ENCODE results near the gene CAT. TPM values are rescaled to one million over a fixed set of nuclear protein-coding genes. Genes with fewer than 3 reads are reported as not detected.
A peak's percentile ranks its signal among the peaks of the same experiment; 100 is the strongest.

Gene CAT
- total RNA-seq, 4 donors from 2014 or later, result 83.0 to 120 (median 107) TPM

DNA sequence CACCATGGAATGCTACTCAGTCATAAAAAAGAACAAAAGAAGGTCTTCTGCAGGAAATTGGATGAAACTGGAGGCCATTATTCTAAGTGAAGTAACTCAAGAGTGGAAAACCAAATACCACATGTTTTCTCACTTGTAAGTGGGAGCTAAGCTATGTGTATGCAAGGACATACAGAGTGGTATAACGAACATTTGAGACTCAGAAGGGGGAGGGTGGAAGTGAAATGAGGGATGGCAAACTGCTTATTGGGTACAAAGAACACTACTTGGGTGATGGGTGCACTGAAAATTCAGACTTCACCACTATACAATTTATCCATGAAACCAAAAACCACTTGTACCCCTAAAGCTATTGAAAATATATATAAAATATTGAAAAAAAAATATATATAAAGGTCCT, 13.4 kb upstream of the CAT start:
- H3K27ac ChIP-seq, result peak overlapping the region in 1 of 2 donors; percentile 69
- TF ChIP-seq POLR2A (IDR thresholded peaks at IDR 0.05) (no peak), CTCF (IDR thresholded peaks at IDR 0.05) (no peak)
- H3K27me3 ChIP-seq, result no peaks in the 10 kb centered on the region
- no peak for DNase-seq
- no peak overlapping the region for H3K4me3 ChIP-seq
- intact Hi-C loops (cut with DNase I; ENCODE audit: low total_unique reads), result no loop called here
- H3K4me1 ChIP-seq, result peaks cover 0 to 14% of the 10 kb centered on the region in 2 donors
- no peaks in the 10 kb centered on the region for H3K36me3 ChIP-seq
- H3K9me3 ChIP-seq, result no peaks in the 10 kb centered on the region

DNA sequence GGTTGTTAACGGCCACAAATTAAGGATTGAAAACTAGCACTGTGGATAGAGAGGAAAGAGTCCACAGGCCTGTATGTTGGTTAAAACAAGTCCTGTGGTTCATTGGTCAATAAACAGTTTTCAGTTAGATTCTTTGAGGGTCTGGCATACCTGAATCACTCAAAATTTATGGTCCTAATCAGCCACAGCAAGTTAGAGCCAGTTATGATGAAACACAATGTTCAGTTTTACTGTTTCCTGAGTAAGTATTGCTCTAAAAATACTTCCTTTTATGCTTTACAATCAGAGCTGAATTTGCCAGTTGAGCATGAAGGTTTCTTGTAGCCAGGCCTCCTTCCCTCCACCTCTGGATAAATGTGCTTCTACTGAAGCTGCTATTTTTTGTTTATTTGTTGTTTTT, 12.9 kb upstream of the CAT start:
- TF ChIP-seq POLR2A (IDR thresholded peaks at IDR 0.05), result no peak
- no peaks in the 10 kb centered on the region for H3K27me3 ChIP-seq
- no peak for DNase-seq
- H3K4me3 ChIP-seq, result no peak overlapping the region
- H3K9me3 ChIP-seq, result no peaks in the 10 kb centered on the region
- intact Hi-C loops (cut with DNase I; ENCODE audit: low total_unique reads), result no loop called here
- H3K36me3 ChIP-seq, result no peaks in the 10 kb centered on the region
- peaks cover 0 to 14% of the 10 kb centered on the region in 2 donors for H3K4me1 ChIP-seq
- H3K27ac ChIP-seq, result peak overlapping the region; percentile 49 to 69

GRCh38 chr11:34426766-34427185, 12.0 kb upstream of the CAT start:
- TF ChIP-seq CTCF (IDR thresholded peaks at IDR 0.05) (no peak), POLR2A (IDR thresholded peaks at IDR 0.05) (no peak)
- Histone ChIP-seq H3K9me3 (no peaks in the 10 kb centered on the region), H3K4me3 (no peak overlapping the region), H3K36me3 (no peaks in the 10 kb centered on the region), H3K27me3 (no peaks in the 10 kb centered on the region), H3K4me1 (peaks cover 0 to 14% of the 10 kb centered on the region in 2 donors), H3K27ac (peak overlapping the region; percentile 58 to 69)
- DNase-seq, result peak; percentile 17 to 58
- intact Hi-C loops (cut with DNase I; ENCODE audit: low total_unique reads), result no loop called here

DNA sequence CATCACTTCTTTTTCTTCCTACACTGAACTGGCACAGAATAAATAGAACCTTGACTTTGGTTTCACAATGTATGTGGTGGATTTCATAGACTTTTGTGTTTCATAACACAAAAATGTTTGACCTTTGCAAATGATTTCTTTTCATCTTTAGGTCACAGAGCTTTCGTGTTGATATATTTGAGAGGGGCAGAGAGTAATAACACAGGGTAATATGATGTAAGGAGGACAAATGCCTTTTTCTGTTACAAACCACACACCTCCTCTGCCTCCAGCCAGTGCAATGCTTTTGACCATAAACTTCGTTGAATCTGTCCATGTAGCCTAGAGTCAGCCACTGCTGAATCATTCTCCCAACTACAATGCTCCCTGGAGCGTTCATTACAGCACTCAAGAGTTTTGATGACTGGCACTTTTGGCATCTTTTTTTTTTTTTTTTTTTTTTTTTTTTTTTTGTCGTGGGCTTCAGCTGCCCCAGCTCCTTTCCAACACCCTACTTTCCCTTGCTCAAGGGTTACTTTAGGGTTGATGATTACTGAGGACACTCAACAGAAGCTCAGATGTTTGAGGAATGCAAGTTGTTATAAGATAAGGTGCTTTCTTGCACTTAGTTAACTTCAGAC, 11.4 kb upstream of the CAT start:
- intact Hi-C loops (cut with DNase I; ENCODE audit: low total_unique reads), result no loop called here
- Histone ChIP-seq H3K4me3 (no peak overlapping the region), H3K4me1 (peaks cover 0 to 14% of the 10 kb centered on the region in 2 donors), H3K27me3 (no peaks in the 10 kb centered on the region), H3K27ac (peak overlapping the region; percentile 58 to 69), H3K9me3 (no peaks in the 10 kb centered on the region), H3K36me3 (no peaks in the 10 kb centered on the region)
- DNase-seq, result peak; percentile 40 to 71
- TF ChIP-seq POLR2A (IDR thresholded peaks at IDR 0.05) (no peak), CTCF (IDR thresholded peaks at IDR 0.05) (no peak)

- no peak overlapping the region for H3K4me3 ChIP-seq
- intact Hi-C loops (cut with DNase I; ENCODE audit: low total_unique reads), result no loop called here
- H3K36me3 ChIP-seq, result no peaks in the 10 kb centered on the region
- no peak overlapping the region for H3K27ac ChIP-seq
- H3K9me3 ChIP-seq, result no peaks in the 10 kb centered on the region
- TF ChIP-seq POLR2A (IDR thresholded peaks at IDR 0.05) (no peak), CTCF (IDR thresholded peaks at IDR 0.05) (no peak)
- no peaks in the 10 kb centered on the region for H3K27me3 ChIP-seq
- no peak for DNase-seq
- peaks cover 0 to 6% of the 10 kb centered on the region in 2 donors for H3K4me1 ChIP-seq
Measured at GRCh38 chr11:34431979-34432378, 6.8 kb upstream of the CAT start.

Data from uterus (tissue), 4 donors.